ENCODE data around the gene VSTM2B. TPM values are rescaled to one million over a fixed set of nuclear protein-coding genes. Genes with fewer than 3 reads are reported as not detected.
A peak's percentile ranks its signal among the peaks of the same experiment; 100 is the strongest.

VSTM2B gene
- total and polyA plus RNA-seq, 2 of the 13 experiments (the other 11 are each of a cell fraction or from before 2014, with no cell fraction given): not detected

GRCh38 chr19:29610574-29611271, 84.9 kb downstream of the VSTM2B start:
- peak; percentile 64 for DNase-seq (ENCODE audit: low spot score)
- H3K4me2 ChIP-seq (ENCODE audit: low read depth, low read length): no peak overlapping the region
- H3K36me3 ChIP-seq (replicated peaks in 1 of 2; ENCODE audit: control insufficient read depth in 1 of 2, insufficient read depth in 2 of 2, low read length in 2 of 2): peaks cover 16 to 44% of the 10 kb centered on the region in 2 experiments
- no TSS peak for BruUV-seq (replicated peaks)
- H2AFZ ChIP-seq (ENCODE audit: low read length): no peak overlapping the region
- no peaks in the 10 kb centered on the region for H4K20me1 ChIP-seq (ENCODE audit: insufficient read depth, low read length)
- H3K4me3 ChIP-seq (replicated peaks in 1 of 3; ENCODE audit: insufficient read depth in 1 of 3, low read depth in 2 of 3, low read length in 3 of 3): no peak overlapping the region
- 51% methylated on average over 14 of the region's 19 CpGs for WGBS (ENCODE audit: low lambda C conversion rate)
- intact Hi-C loops (cut with micrococcal nuclease; ENCODE audit: unreplicated experiment): loop anchor here (1.0 to 2.0 kb wide), 2 partner anchors 54 to 106 kb away; partner anchors contain the start of gene PLEKHF1
- peaks cover 8% of the 10 kb centered on the region for H3K79me2 ChIP-seq (ENCODE audit: insufficient read depth, low read length)
- peak; percentile 30 for FAIRE-seq
- no peaks in the 10 kb centered on the region; a peak in 1 of 5 replicates for H3K27me3 ChIP-seq (ENCODE audit: control insufficient read depth in 1 of 2, insufficient read depth in 2 of 2, low read length in 2 of 2)
- POLR2A ChIA-PET: interaction anchor here (1.2 to 1.5 kb wide), 2 partner anchors 56 to 106 kb away, joined by 4 to 7 read pairs; no protein-coding TSS in a partner anchor
- peaks cover 8% of the 10 kb centered on the region for H3K4me1 ChIP-seq (ENCODE audit: insufficient read depth, low read length)
- no peaks in the 10 kb centered on the region for H3K9me3 ChIP-seq (ENCODE audit: low read length)
- no peak overlapping the region for H3K27ac ChIP-seq (ENCODE audit: extremely low read length, insufficient read depth, low read length)
- peak; percentile 88 for ATAC-seq
- CTCF ChIA-PET (ENCODE audit: low intra/inter-chr PET ratio, low total read pairs): interaction anchor here (0.7 to 3.6 kb wide), 3 partner anchors 80 to 105 kb away, joined by 3 to 45 read pairs (median 4); no protein-coding TSS in a partner anchor
- no peak overlapping the region for H3K9ac ChIP-seq (ENCODE audit: insufficient read depth, low read depth, low read length)
- in situ Hi-C loops (cut with HindIII; ENCODE audit: extremely low pct_ligation_motif_present, low pct_unique_long_range_greater_than_20kb): loop anchor here (5.0 kb wide), 1 partner anchor 82 kb away; no protein-coding TSS in a partner anchor
- TF ChIP-seq ZNF678 (CRISPR knock-in tag; IDR thresholded peaks at IDR 0.05): no peak
- peak; percentile 86 for TF ChIP-seq SMC3 (IDR thresholded peaks at IDR 0.05; ENCODE audit: low read length)
- no peak for TF ChIP-seq ZNF772 (CRISPR knock-in tag; IDR thresholded peaks at IDR 0.05)
- TF ChIP-seq MAFF (IDR thresholded peaks at IDR 0.05; ENCODE audit: low read depth, low read length): 0 out of 2 replicates have a peak, but pooled peaks have one; percentile 8
- 0 out of 2 replicates have a peak, but pooled peaks have one; percentile 33 for TF ChIP-seq ZSCAN21 (CRISPR knock-in tag; IDR thresholded peaks at IDR 0.05; ENCODE audit: borderline replicate concordance)
- TF ChIP-seq GATAD1 (CRISPR knock-in tag; IDR thresholded peaks at IDR 0.05): peak; percentile 54; the same call in 1 of the 2 replicates
- TF ChIP-seq ZBTB4 (CRISPR knock-in tag; IDR thresholded peaks at IDR 0.05; ENCODE audit: borderline replicate concordance): no peak
- TF ChIP-seq NFKB2 (CRISPR knock-in tag; IDR thresholded peaks at IDR 0.05; ENCODE audit: borderline replicate concordance): 0 out of 2 replicates have a peak, but pooled peaks have one; percentile 10
- no peak for TF ChIP-seq ZNF350 (CRISPR knock-in tag; IDR thresholded peaks at IDR 0.05; ENCODE audit: borderline replicate concordance, low read depth)
- no peak for TF ChIP-seq USF2 (IDR thresholded peaks at IDR 0.05; ENCODE audit: low read depth, low read length)
- no peak for TF ChIP-seq USF2 (CRISPR knock-in tag; IDR thresholded peaks at IDR 0.05; ENCODE audit: borderline replicate concordance)
- TF ChIP-seq ZFY (CRISPR knock-in tag; IDR thresholded peaks at IDR 0.05): no peak
- peak; percentile 36 for TF ChIP-seq SKI (IDR thresholded peaks at IDR 0.05; ENCODE audit: partially characterized antibody)
- no peak for TF ChIP-seq DNMT3B (CRISPR knock-in tag; conservative IDR thresholded peaks at IDR 0.05)
- no peak for TF ChIP-seq MYNN (CRISPR knock-in tag; IDR thresholded peaks at IDR 0.05; ENCODE audit: low read depth)
- TF ChIP-seq SAP130 (CRISPR knock-in tag; IDR thresholded peaks at IDR 0.05; ENCODE audit: low read depth): no peak
- TF ChIP-seq ZBTB26 (CRISPR knock-in tag; IDR thresholded peaks at IDR 0.05; ENCODE audit: borderline replicate concordance): no peak
- TF ChIP-seq SMAD3 (CRISPR knock-in tag; IDR thresholded peaks at IDR 0.05): no peak
- TF ChIP-seq KDM1A (CRISPR knock-in tag; IDR thresholded peaks at IDR 0.05): no peak
